ENCODE measurements around the gene UNCX.
"Not testable (repeated sequence)": the region's sequence is repeated elsewhere in the genome, so short reads cannot be mapped to it uniquely, and the experiment has no call there.

The UNCX gene

GRCh38 chr7:1279895-1280294 is 47.2 kb downstream of the UNCX start:
- DNase-seq = not testable (repeated sequence)

- DNase-seq = no peak
These were observed 48.4 kb downstream of the UNCX start for GRCh38 chr7:1281068-1281467.

DNA sequence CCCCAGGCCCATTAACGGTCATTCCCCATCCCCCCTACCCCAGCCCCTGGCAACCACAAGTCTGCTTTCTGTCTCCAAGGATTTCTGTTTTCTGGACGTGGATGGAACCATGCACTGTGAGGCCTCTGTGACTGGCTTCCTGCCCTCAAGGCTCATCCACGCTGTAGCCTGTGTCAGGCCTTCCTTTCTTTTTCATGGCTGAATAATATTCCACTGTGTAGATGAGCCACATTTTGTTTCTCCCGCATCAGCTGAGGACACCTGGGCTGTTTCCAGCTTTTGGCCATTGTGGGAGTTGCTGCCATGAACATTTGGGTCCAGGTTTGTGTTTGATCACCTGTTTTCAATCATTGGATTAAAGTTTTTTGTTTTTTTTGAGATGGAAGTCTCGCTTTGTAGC is 50.0 kb downstream of the UNCX start:
- DNase-seq = no peak

GRCh38 chr7:1283337-1283736 is 50.7 kb downstream of the UNCX start:
- DNase-seq = no peak

GRCh38 chr7:1283941-1284742 is 51.5 kb downstream of the UNCX start:
- DNase-seq = no peak

- DNase-seq = no peak
These were observed 52.2 kb downstream of the UNCX start for GRCh38 chr7:1284743-1285458.

DNA sequence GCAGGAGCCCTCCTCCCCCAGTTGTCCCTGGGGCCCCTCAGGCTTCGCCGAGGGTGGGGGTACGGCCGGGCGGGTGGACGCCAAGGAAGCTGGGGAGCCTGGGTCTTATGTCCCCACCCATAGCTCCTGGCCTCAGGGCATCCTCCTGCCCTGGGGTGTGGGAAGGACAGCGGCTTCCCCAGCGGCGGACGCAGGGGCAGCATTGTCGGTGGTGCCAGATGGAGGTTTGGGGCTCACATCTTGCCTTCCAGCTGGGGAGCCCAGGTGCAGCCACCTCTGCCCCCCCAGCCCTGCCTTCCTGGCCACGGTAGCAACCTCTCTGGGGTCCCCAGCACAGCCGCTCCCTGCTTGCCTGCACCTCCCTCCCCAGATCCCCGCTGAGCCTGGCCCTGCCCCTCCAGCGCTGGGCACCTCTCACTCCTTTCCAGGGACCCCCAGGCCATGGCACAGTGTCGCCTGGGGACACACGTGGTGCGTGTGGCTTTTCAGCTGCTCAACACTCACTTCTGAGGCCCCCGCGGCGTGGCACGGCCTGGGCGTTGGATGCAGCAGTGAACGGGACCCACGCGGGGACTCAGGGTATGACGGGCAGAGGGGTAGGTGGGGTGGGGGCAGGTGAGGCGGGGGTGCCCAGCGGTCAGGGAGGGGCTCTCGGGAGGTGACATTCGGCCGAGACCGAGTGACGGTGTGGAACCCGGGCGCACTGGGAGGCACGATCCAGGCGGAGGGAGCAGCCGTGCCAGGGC is 53.1 kb downstream of the UNCX start:
- DNase-seq = no peak
